GM19239 (cell line): ENCODE measurements around the gene TSBP1.
"Not testable (repeated sequence)": the region's sequence is repeated elsewhere in the genome, so short reads cannot be mapped to it uniquely, and the experiment has no call there.

Experiments used
- DNase-seq: peaks from one replicate; pipeline ENCODE4 v3.0.0; 2011; ENCODE audit warnings: low spot score; ENCODE audit not compliant: insufficient read length
- FAIRE-seq: peaks from 2 replicates; lab custom pipeline; 2011; peaks lifted over from hg19 to GRCh38; lab: Jason Lieb, UNC

Gene TSBP1

GRCh38 chr6:32382757-32383420, 11.2 kb upstream of the TSBP1 start:
- DNase-seq (no peak), FAIRE-seq (no peak)

DNA sequence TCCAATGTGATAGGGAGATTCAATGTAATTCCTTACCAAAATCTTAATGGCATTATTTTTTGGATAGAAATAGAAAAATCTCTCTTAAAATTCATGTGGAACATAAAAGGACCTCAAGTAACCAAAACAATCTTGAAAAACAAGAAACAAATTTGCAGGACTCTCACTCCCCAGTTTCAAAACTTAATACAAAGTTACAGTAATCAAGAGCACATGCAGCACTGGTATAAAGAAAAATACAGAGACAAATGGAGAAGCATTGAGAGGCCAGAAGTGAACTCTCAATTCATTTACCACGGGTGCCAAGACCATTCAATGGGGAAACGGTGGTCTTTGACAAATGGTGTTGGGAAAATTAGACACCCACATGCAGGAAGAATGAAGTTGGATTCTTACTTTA, 7.8 kb upstream of the TSBP1 start:
- DNase-seq, result no peak
- FAIRE-seq, result peak; percentile 42

DNA sequence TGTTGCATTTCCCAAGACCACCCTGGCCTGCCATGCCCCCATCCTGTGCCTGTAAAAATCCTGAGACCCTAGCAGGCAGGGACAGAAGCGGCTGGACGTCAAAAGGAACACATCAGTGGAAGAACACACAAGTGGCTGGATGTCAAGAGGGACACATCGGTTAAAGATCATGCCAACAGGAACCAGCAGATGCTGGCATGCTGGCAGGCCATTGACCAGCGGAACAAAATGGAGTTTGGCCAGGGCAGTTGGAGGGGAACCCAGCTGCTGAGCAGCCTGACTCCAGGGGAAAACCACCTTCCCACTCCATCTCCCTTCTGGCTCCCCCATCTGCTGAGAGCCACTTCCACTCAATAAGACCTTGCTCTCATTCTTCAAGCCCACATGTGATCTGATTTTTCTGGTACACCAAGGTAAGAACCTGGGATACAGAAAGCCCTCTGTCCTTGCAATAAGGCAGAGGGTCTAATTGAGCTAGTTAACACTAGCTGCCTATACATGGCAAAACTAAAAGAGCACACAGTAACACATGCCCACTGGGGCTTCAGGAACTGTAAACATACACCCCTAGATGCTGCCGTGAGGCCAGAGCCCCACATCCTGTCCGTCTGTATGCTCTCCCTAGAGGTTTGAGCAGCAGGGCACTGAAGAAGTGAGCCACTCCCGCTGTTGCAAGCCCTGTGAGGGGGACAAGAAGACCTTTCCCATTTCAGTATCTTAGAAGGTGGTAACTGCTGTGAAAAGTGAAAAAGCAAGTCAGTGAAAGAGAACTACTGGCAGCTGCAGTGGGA, 4.2 kb upstream of the TSBP1 start:
- FAIRE-seq (no peak), DNase-seq (no peak)

GRCh38 chr6:32371229-32371628, 474 bp downstream of the TSBP1 start:
- no peak for DNase-seq
- no peak for FAIRE-seq

DNA sequence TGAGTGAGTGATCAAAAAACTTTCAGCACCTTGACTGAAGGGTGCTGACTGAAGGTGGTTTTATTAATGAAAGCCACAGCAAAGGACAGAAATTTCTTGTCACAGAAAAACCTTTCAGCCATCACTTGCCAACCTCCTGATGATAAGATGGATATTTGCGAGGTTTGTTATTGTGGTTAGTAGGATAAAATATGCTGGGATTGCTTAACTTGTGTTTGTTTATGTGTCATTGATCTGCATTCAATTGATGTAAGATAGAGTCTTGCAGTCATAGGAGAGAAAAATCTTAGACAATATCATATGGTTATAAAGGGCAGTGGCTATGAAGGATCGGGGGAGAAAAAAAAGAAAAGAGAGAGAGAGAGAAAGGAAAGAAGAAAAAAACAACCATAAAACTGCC, 1.2 kb downstream of the TSBP1 start:
- DNase-seq (no peak), FAIRE-seq (no peak)

- FAIRE-seq (no peak), DNase-seq (no peak)
Measured at GRCh38 chr6:32369660-32370059, 2.0 kb downstream of the TSBP1 start.

DNA sequence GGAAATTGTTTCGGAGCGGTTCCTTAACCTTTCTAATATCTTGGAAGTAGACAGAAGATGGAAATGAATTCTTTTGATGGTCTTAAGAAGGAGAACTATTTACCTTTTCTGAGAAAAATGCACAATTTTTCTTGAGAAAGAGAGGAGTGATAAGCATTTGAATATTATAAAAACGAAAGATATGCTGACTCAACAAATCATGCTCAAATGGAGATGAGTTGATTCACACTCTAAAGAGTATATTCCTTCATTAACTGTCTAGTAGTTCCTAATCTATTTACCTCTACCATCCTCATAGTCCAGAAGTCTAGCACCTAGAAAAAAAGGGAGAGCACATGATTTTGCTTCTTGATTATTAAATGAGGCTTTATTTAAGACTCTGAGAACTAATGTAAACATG, 4.1 kb downstream of the TSBP1 start:
- no peak for DNase-seq
- no peak for FAIRE-seq

DNA sequence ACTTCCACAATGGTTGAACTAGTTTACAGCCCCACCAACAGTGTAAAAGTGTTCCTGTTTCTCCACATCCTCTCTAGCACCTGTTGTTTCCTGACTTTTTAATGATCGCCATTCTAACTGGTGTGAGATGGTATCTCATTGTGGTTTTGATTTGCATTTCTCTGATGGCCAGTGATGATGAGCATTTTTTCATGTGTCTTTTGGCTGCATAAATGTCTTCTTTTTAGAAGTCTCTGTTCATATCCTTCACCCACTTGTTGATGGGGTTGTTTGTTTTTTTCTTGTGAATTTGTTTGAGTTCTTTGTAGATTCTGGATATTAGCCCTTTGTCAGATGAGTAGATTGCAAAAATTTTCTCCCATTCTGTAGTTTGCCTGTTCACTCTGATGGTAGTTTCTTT, 12.5 kb downstream of the TSBP1 start:
- not testable (repeated sequence) for FAIRE-seq, DNase-seq

DNA sequence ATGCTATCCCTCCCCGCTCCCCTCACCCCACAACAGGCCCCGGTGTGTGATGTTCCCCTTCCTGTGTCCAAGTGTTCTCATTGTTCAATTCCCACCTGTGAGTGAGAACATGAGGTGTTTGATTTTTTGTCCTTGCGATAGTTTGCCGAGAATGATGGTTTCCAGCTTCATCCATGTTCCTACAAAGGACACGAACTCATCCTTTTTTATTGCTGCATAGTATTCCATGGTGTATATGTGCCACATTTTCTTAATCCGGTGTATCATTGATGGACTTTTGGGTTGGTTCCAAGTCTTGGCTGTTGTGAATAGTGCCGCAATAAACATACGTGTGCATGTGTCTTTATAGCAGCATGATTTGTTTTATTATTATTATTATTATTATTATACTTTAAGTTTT, 13.2 kb downstream of the TSBP1 start:
- DNase-seq, FAIRE-seq: not testable (repeated sequence)

- FAIRE-seq (no peak), DNase-seq (no peak)
Measured at GRCh38 chr6:32355018-32355417, 16.7 kb downstream of the TSBP1 start.

DNA sequence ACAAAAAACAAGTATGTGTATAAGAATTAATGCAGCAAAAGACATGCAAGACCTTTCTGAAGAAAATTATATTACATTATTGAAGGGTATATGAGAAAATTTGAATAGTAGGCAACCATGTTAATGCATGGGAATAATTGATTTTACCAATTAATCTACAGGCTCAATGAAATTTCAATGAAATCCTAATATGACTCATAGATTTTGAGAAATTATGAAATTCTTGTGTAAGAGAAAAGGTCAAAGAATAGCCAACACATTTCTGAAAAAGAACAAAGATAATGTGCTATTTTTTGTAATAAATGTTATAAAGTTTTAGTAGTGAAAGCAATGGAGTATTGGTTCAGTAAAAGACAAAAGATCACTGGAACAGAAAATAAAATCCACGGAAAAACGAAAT, 18.4 kb downstream of the TSBP1 start:
- DNase-seq (no peak), FAIRE-seq (peak; percentile 54)

GRCh38 chr6:32340242-32340641, 31.5 kb downstream of the TSBP1 start:
- FAIRE-seq, result no peak
- DNase-seq, result no peak

DNA sequence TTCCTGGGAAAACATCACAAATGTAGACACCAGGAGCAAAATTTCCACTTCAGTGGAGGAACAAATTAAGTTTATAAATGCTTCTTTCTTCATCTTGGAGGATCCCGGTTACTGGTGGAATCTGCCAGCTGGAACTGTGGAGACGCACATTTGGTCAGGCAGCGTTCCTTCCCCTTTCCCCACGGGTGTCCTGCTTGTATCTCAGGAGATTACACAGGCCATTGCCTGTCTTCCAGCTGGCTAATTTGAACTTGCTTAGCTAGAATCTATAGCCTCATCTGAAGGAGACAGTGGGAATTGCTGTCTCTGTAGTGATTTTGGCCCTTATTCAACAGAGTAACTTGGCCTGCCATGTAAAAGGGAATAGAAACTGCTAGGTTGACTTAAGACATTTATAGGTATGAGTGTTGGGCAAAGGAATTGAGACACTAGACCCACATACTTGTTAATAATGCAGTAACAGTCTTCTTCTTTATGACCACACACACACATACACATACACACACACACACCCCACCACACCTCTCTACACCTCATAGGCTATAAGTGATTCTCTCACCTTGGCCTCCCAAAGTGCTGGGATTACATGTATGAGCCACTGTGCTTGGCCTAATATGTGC, 34.4 kb downstream of the TSBP1 start:
- FAIRE-seq (peak; percentile 21), DNase-seq (no peak)

- FAIRE-seq (no peak), DNase-seq (no peak)
Measured at GRCh38 chr6:32332433-32332832, 39.3 kb downstream of the TSBP1 start.

DNA sequence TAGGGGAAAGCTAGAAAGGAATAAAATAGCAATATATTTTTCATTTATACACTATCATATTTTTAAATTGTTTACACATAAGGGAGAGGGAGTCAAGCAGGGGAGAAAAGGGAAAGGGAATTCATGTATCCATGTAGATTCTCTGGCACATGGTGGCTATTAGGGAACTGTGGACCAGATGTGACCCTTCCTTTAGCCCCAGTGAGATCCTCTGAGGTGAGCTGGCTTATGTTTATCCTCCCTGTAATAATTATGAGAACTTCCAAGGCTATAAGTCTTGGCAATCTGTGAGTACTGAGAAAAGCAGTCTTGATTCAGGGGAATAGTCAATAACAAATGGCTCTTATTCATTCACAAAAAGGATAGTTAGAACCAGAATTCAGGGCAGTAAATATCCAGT, 42.6 kb downstream of the TSBP1 start:
- DNase-seq (no peak), FAIRE-seq (no peak)

DNA sequence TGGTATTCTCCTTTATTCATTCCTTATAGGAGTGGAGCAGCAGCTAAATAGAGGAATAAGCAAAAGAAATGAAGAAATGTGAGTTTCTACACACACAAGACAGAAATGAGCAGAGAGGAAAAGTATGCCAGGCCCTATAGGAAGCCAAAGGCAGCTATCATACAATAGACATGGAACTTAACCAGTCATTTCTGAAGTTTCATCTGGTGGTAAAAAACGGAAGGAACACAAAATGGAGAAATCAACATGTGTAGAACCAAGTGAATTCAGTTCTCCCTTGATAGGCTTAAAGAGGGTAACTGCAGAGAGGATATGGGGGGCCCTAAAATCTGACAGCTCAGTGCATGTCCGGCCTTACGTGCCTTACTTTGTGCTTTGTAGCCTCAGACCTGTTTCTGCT, 44.6 kb downstream of the TSBP1 start:
- peak; percentile 76 for FAIRE-seq
- DNase-seq, result no peak

DNA sequence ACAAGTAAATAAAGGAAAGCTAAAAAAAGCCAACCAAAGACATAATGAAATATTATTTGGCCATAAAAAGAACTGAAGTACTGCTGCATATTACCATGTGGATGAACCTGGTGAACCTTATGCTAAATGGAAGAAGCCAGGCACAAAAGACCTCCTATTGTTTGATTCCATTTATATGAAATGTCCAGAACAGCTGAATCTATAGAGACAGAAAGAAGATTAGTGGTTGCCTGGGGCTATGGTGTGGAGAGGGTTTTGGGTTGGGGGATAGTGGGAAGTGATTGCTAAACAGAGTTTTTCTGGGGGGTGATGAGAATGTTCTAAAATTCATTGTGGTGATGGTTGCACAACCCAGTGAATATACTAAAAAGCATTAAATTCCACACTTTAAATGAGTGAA, 53.2 kb downstream of the TSBP1 start:
- FAIRE-seq (no peak), DNase-seq (no peak)

DNA sequence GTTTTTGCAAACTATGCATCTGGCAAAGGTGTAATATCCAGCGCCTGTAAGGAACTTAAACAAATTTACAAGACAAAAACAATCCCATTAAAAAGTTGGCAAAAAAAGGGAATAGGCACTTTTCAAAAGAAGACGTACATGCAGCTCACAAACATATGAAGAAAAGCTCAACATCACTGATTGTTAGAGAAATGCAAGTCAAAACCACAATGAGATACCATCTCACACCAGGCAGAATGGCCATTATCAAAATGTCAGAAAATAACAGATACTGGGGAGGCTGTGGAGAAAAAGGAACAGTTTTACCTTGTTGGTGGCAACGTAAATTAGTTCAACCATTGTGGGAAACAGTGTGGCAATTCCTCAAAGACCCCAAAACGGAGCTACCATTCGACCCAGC, 54.2 kb downstream of the TSBP1 start:
- no peak for DNase-seq
- FAIRE-seq, result no peak

- DNase-seq, result no peak
- no peak for FAIRE-seq
Measured at GRCh38 chr6:32313964-32314363, 57.7 kb downstream of the TSBP1 start.

GRCh38 chr6:32298632-32299336, 72.9 kb downstream of the TSBP1 start:
- FAIRE-seq (no peak), DNase-seq (no peak)

DNA sequence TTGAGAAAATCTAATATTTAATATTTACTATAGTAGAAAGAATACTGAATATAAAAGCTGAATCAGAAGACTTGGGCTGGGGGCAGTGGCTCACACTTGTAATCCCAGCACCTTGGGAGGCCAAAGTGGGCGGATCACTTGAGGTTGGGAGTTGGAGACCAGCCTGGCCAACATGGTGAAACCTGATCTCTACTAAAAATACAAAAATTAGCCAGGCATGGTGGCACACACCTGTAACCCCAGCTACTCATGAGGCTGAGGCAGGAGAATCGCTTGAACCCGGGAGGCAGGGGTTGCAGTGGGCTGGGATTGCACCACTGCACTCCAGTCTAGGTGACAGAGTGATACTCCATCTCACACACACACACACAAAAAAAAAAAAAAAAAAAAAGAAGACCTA, 76.7 kb downstream of the TSBP1 start:
- not testable (repeated sequence) for FAIRE-seq, DNase-seq
